Activated T-cell treated with anti-CD3 and anti-CD28 coated beads, Interleukin-2, amount 50 U/mL, for 72 hours (primary cell): ENCODE measurements around the gene ATP10A. TPM values are rescaled to one million over a fixed set of nuclear protein-coding genes. Genes with fewer than 3 reads are reported as not detected.

Source experiments
- ATAC-seq, 2 donors: fragments of 150-1000 bp; cut with Tn5 transposase; replicated peaks in 1 of 2; 2 replicates each; pipeline ENCODE4 v1.10.0; 2021; ENCODE audit warnings: moderate library complexity in 2 of 2, mild to moderate bottlenecking in 1 of 2
- DNase-seq, 2 donors: peaks; one replicate each; pipeline ENCODE4 v3.0.0; 2021 to 2022; ENCODE audit warnings: mixed read lengths in 1 of 2
- H3K27ac Mint-ChIP-seq: one replicate; pipeline ENCODE4 v1.8.0; 2022; ENCODE audit warnings: mild to moderate bottlenecking, moderate library complexity, mixed read lengths
- H3K27me3 Mint-ChIP-seq: one replicate; pipeline ENCODE4 v1.8.0; 2022; ENCODE audit warnings: low read depth, mixed read lengths
- H3K36me3 Mint-ChIP-seq, 2 donors: one replicate each; pipeline ENCODE4 v1.8.0; 2022; ENCODE audit warnings: mixed read lengths in 2 of 2, mild to moderate bottlenecking in 1 of 2; ENCODE audit not compliant: insufficient read depth in 2 of 2
- H3K4me1 Mint-ChIP-seq: one replicate; pipeline ENCODE4 v1.8.0; 2022; ENCODE audit warnings: low read depth, mixed read lengths
- H3K4me3 Mint-ChIP-seq, 2 donors: one replicate each; pipeline ENCODE4 v1.8.0; 2022; ENCODE audit warnings: mild to moderate bottlenecking in 2 of 2, mixed read lengths in 2 of 2, moderate library complexity in 2 of 2
- H3K9me3 Mint-ChIP-seq, 2 donors: one replicate each; pipeline ENCODE4 v1.8.0; 2022; ENCODE audit warnings: mixed read lengths in 2 of 2
- total RNA-seq, 2 donors: library from RNA; stranded (reverse); gene quantifications; one replicate each; pipeline ENCODE4 v1.2.3, GENCODE V29; 2022

The ATP10A gene
- total RNA-seq, 2 donors from 2014 or later, result 21.9 to 25.6 TPM

DNA sequence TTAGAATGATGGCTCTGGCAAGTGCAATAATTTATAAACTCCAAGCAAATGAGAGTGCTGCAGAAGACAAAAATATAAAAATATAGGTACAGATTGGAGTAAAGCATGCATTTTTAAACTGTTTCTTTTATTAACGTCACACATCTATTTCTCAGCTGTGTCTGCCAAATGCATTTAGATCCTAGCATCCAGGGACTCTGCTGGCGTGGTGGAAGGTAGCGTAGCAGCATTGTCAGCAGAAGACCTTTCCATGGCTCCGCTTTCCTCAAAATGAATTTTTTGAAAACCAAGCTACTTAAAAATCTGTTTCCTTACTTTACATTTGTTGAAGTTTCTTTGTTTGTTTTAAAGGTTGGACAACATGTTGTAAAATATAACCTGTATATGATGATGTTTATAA lies 16.3 kb upstream of the ATP10A start:
- no peaks in the 10 kb centered on the region for H3K36me3 Mint-ChIP-seq
- H3K27me3 Mint-ChIP-seq, result no peaks in the 10 kb centered on the region
- H3K4me3 Mint-ChIP-seq, result no peak overlapping the region
- ATAC-seq (no peak), DNase-seq (no peak)
- no peak overlapping the region for H3K27ac Mint-ChIP-seq
- H3K4me1 Mint-ChIP-seq, result no peaks in the 10 kb centered on the region
- peaks cover 0 to 1% of the 10 kb centered on the region in 2 donors for H3K9me3 Mint-ChIP-seq

DNA sequence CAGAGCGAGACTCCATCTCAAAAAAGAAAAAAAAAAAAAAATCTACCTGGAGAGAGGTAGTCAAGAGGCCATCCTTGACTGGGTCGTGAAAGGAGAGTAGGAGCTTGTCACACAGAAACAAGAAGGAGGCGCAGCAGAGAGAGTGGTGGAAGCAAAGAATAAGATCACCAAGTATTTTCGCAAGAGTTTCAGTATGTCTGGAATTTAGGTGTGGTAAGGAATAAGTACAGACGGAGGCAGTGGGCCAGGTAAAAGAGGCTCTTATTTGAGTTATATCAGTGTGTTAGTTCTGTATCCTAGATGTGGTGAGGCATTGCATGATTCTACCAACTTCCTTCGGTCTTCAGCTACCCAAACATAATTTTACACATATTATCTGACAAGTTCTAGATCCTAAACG lies 14.6 kb upstream of the ATP10A start:
- Mint-ChIP-seq H3K36me3 (no peaks in the 10 kb centered on the region), H3K27me3 (no peaks in the 10 kb centered on the region), H3K4me1 (no peaks in the 10 kb centered on the region), H3K9me3 (no peaks in the 10 kb centered on the region), H3K27ac (no peak overlapping the region), H3K4me3 (no peak overlapping the region)
- no peak for DNase-seq
- ATAC-seq, result no peak

DNA sequence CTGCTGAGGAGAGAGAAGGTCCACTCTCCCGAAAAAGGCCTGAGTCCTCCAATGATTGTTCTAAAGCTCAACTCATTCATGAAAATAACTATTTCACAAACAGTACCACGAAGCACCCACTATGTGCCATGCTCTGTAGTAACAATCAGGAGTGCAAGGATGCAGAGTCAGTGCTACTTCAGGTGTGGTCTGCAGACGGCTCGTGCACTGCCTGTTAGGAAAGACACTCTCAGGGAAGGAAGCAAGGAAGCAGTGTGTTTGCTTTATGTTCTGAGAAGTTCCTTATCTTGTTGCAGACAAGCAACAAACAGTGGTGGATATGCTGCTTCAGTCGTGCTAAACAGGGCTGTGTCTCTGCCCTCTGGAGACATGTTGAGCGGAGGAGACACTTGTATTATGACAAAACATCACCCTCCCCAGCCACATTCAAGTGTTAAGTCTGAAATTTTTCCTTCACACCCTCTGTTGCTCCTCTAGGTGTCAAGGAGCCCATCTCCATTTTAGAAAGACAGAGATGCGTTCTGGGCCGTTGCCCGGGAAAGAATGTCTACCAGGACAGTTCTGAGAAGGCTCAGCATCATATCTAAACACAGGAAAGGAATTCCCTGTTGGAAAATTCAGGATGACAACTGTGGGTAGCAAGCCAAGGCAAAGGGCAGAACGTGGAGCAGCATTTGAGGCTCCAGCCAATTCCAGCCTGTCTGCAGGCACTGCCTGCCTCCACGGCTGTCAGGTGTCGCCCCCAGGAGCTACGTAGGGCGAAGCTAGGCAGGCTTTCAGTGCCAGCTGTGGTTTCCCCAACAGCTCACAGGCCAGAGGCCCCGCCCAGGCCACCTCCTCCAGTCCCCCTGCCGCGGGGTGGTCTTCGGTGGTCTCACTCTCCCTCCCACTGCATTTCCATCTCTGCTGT lies 13.4 kb upstream of the ATP10A start:
- Mint-ChIP-seq H3K4me1 (no peaks in the 10 kb centered on the region), H3K36me3 (no peaks in the 10 kb centered on the region), H3K27ac (no peak overlapping the region), H3K4me3 (no peak overlapping the region), H3K27me3 (no peaks in the 10 kb centered on the region), H3K9me3 (no peaks in the 10 kb centered on the region)
- no peak for DNase-seq
- no peak for ATAC-seq

DNA sequence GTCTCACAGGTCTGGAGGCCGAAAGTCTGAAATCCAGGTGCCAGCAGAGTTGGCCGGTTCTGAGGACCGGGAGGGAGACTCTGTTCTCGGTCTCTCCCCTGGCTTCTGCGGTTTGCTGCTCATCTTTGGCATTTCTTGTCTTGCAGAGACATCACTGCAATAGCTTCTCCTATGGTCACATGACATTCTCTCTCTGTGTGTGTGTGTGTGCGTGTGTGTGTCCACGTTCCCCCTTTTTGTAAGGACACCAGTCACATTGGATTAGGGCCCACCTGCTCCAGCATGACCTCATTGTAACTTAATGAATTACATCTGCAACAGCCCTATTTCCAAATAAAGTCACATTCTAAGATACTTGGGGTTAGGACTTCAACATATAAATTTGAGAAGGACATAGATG lies 12.4 kb upstream of the ATP10A start:
- Mint-ChIP-seq H3K27me3 (no peaks in the 10 kb centered on the region), H3K4me1 (no peaks in the 10 kb centered on the region), H3K9me3 (no peaks in the 10 kb centered on the region), H3K4me3 (no peak overlapping the region), H3K36me3 (no peaks in the 10 kb centered on the region), H3K27ac (no peak overlapping the region)
- DNase-seq (no peak), ATAC-seq (no peak)

DNA sequence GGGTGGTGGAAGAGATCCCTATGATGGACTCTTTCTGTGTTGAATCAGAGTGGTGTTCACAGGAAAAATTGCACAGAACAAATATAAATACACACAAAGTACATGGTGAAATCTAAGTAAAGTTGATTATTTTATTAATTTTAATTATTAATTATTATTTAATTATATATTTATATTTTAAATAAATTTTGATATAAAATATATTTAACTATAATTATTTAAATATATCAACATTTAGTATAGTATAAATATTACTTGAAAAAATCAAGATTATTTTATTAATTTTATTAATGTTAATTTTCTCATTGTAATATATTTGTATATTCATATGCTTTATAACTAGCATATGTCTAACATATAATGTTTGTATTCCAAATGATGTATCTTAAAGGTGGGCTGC lies 11.3 kb upstream of the ATP10A start:
- no peaks in the 10 kb centered on the region for H3K9me3 Mint-ChIP-seq
- no peak overlapping the region for H3K27ac Mint-ChIP-seq
- H3K36me3 Mint-ChIP-seq, result no peaks in the 10 kb centered on the region
- H3K4me1 Mint-ChIP-seq, result no peaks in the 10 kb centered on the region
- H3K27me3 Mint-ChIP-seq, result no peaks in the 10 kb centered on the region
- H3K4me3 Mint-ChIP-seq, result no peak overlapping the region
- DNase-seq, result no peak
- no peak for ATAC-seq

DNA sequence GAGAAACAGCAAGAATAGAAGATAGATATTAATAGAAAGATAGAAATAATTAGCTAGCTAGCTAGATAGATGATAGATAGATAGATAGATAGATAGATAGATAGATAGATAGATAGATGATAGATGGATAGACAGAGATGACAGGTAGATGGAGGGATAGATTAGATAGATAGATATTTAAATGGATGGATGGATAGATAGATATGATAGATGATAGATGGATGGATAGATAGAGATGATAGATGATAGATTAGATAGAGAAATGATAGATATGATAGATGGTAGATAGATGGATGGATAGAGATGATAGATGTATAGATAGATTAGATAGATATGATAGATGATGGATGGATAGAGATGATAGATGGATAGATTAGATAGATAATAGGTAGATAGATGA lies 8.3 kb upstream of the ATP10A start:
- no peak for ATAC-seq

DNA sequence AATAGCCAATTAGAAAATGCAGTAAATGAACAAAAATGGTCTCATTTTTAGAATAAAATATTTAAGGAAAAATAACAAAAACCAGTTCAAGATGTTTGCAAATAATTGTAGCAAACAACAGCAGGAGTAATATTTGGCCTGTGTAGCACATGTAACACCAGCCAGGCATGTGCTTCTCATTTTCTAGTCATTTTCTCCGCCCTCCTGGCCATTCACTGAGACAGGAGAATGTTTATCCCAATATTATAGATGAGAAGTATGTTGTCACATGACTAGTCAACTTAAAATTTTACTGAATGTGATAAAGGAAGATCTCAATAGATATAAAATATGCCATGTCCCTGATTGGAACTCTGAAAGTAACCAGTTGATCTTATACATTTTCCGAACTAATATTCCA lies 7.8 kb upstream of the ATP10A start:
- no peaks in the 10 kb centered on the region for H3K4me1 Mint-ChIP-seq
- H3K4me3 Mint-ChIP-seq, result no peak overlapping the region
- no peak overlapping the region for H3K27ac Mint-ChIP-seq
- no peaks in the 10 kb centered on the region for H3K9me3 Mint-ChIP-seq
- no peaks in the 10 kb centered on the region for H3K27me3 Mint-ChIP-seq
- ATAC-seq, result no peak
- no peaks in the 10 kb centered on the region for H3K36me3 Mint-ChIP-seq
- no peak for DNase-seq

More for the DNA sequence above, 8.3 kb upstream of the ATP10A start:
- Mint-ChIP-seq H3K4me3 (no peak overlapping the region), H3K36me3 (no peaks in the 10 kb centered on the region), H3K9me3 (no peaks in the 10 kb centered on the region), H3K27me3 (no peaks in the 10 kb centered on the region), H3K27ac (no peak overlapping the region), H3K4me1 (no peaks in the 10 kb centered on the region)
- DNase-seq, result no peak

DNA sequence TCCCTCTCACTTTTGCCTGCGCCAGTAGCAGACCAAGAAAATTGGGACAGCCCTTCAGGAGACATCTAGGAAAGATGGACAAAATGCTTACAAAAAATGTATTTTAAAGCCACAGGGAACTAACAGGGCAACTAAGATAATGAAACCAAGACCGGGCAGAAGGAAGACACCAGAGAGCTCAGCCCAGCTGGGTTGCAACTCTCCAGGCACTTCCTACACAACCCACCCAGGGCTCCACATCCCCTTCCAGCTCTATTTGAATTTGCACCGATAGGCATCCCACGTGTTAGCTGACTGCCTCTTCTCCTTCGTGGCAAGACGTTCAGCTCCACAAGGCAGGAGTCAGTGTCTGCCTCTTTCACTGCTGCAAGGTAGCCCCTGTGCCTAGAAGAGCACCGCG lies 6.6 kb upstream of the ATP10A start:
- H3K9me3 Mint-ChIP-seq, result no peaks in the 10 kb centered on the region
- H3K36me3 Mint-ChIP-seq, result no peaks in the 10 kb centered on the region
- no peak for ATAC-seq
- peaks cover 7% of the 10 kb centered on the region for H3K27me3 Mint-ChIP-seq
- H3K4me1 Mint-ChIP-seq, result peaks cover 9% of the 10 kb centered on the region
- no peak overlapping the region for H3K27ac Mint-ChIP-seq
- DNase-seq, result no peak
- H3K4me3 Mint-ChIP-seq, result peak overlapping the region; percentile 47 to 49

DNA sequence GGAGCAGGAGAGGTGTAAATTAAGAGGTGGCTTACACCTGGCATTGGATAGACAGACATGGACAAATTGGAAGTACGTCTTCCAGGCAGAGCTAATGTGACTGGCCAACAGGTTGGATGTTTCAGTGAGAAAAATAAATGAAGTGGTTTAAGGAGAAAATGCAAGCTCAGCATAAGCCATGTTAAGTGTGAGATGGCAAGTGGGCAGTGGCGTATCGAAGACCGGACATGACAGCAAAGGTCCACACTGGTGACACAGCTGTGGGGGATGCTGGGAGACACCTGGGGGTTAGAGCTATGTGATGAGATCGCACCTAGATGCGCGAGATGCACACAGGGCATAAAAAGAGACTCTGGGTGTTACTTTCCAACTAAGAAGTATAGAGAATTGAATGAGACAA lies 3.7 kb upstream of the ATP10A start:
- no peak for ATAC-seq
- H3K9me3 Mint-ChIP-seq, result no peaks in the 10 kb centered on the region
- no peak for DNase-seq
- H3K4me1 Mint-ChIP-seq, result peaks cover 15% of the 10 kb centered on the region
- H3K4me3 Mint-ChIP-seq, result no peak overlapping the region
- peaks cover 2% of the 10 kb centered on the region in 2 donors for H3K36me3 Mint-ChIP-seq
- peaks cover 8% of the 10 kb centered on the region for H3K27me3 Mint-ChIP-seq
- H3K27ac Mint-ChIP-seq, result no peak overlapping the region

DNA sequence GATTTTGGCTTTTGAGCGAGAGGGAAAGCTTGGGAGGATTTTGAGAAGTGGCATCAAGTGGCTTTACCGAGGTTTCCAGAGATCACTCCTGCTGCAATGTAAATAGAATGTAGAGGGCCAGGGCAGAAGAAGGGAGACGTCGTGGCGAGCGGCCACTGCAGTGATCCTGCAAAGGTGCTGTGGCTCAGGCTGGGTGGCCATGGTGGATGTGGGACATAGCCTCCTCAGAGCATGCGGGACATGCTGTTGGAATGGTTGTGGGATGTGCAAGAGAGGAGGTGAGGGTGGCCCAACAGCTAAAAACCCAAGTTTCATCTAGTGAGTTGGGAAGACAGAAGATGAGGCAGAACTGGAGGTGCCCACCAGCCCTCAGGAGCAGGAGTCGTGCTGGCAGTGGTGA lies 3.1 kb upstream of the ATP10A start:
- peaks cover 8% of the 10 kb centered on the region for H3K27me3 Mint-ChIP-seq

DNA sequence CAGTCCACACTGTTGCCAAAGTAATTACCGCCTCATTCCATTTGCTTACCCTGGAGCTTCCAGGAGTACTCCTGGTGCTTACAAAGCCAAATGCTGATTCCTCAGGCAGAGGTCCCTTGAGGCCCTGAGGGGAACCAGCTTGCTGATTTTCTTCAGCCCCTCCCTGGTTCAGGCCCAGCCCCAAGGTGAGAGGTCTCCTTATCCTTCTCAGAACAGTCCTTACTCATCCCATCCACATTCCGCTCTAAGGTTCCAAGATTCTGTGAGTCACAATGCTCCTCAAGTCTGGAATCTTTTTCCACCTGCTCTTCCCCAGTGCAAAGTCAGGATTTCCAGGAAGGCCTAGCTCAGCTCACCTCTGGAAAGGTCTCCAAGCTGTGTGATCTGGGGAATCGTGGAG lies 1.8 kb upstream of the ATP10A start:
- no peaks in the 10 kb centered on the region for H3K9me3 Mint-ChIP-seq
- peaks cover 6 to 7% of the 10 kb centered on the region in 2 donors for H3K36me3 Mint-ChIP-seq
- H3K27ac Mint-ChIP-seq, result no peak overlapping the region
- peaks cover 8% of the 10 kb centered on the region for H3K27me3 Mint-ChIP-seq
- DNase-seq, result no peak
- peaks cover 33% of the 10 kb centered on the region for H3K4me1 Mint-ChIP-seq
- ATAC-seq, result no peak
- H3K4me3 Mint-ChIP-seq, result peak overlapping the region in 1 of 2 donors; percentile 45

More for the DNA sequence above, 3.1 kb upstream of the ATP10A start:
- ATAC-seq (no peak), DNase-seq (no peak)
- H3K36me3 Mint-ChIP-seq, result peaks cover 6% of the 10 kb centered on the region in 2 donors
- peaks cover 21% of the 10 kb centered on the region for H3K4me1 Mint-ChIP-seq
- H3K27ac Mint-ChIP-seq, result no peak overlapping the region
- no peak overlapping the region for H3K4me3 Mint-ChIP-seq
- H3K9me3 Mint-ChIP-seq, result no peaks in the 10 kb centered on the region

DNA sequence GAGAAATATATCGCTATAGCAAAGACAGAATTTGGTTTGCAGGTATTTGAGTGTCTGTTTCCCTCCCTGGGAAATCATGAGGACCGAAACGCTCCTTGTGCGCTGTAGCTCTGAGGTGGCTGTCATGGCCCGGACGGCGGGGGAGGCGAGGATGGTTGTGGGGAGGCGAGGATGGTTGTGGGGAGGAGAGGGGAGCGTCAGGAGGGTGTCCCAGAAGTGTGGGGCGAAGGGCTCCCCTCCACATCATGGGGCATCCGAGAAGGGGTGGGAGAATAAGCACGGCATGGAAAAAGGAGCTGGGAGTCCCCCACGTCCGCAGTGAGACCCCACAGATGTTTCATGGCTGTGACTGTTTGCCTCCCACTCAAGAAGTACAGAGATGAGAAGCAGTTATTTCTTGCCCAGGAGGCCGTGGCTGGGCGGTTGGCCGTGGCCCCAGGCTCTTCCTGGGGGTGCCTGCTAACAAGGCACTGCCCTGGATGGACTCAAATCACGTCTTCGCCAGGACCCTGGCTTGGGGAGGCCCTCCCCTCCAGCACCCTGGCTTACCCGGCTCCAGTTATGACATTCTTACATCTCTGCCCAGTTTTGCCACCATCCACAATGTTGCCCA lies 947 bp upstream of the ATP10A start:
- Mint-ChIP-seq H3K27ac (peak overlapping the region; percentile 93), H3K36me3 (peaks cover 6 to 7% of the 10 kb centered on the region in 2 donors), H3K4me3 (peak overlapping the region; percentile 84 to 90), H3K4me1 (peaks cover 41% of the 10 kb centered on the region), H3K27me3 (peaks cover 8% of the 10 kb centered on the region), H3K9me3 (no peaks in the 10 kb centered on the region)
- no peak for ATAC-seq
- no peak for DNase-seq

DNA sequence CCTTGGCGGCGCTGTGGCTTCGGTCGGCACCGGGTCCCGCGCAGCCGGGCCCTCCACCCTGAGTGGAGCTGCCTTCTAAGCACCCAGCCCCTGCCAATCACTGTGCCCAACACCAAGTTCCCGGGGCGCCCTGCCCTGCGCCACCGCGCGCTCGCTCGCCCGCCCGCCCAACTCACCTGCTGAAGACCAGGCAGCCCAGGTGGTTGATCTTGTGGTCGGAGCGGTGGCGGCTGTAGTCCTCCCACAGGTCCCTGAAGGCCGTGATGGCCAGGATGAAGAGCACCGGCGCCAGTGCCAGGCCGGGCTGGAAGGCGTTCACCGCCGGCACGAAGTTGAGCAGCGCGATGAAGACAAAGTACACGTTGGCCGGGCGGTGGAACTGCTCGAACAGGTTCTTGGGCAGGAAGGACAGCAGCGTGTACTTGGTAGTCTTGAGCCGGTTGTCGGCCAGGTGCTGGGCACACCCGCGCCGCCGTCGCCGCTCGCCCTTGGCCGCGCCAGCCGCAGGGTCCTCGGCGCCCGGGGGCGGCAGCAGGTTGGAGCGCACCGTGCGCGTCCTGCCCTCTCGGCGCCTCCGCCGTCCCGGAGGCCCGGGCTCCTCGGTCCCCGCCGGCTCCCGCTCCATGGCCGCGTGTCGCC lies 536 bp downstream of the ATP10A start:
- Mint-ChIP-seq H3K27ac (peak overlapping the region; percentile 69), H3K4me1 (peaks cover 53% of the 10 kb centered on the region), H3K9me3 (no peaks in the 10 kb centered on the region), H3K27me3 (peaks cover 8% of the 10 kb centered on the region), H3K36me3 (peaks cover 7 to 12% of the 10 kb centered on the region in 2 donors), H3K4me3 (peak overlapping the region; percentile 95 to 97)
- ATAC-seq, result peak; percentile 55 to 66
- DNase-seq, result peak; percentile 64 to 70
